Measurements from ENCODE around the gene CETP.

Gene CETP

GRCh38 chr16:56948234-56948633 is 13.5 kb upstream of the CETP start:
- DNase-seq (ENCODE audit: low spot score), result no peak
- in situ Hi-C loops (cut with MboI; ENCODE audit: low pct_unique_long_range_greater_than_20kb, low sequenced_read_pairs, unreplicated experiment), result no loop called here
- TF ChIP-seq CTCF (IDR thresholded peaks at IDR 0.05; ENCODE audit: extremely low read depth, insufficient read depth, missing control alignments), result no peak

- in situ Hi-C loops (cut with MboI; ENCODE audit: low pct_unique_long_range_greater_than_20kb, low sequenced_read_pairs, unreplicated experiment), result loop anchor here (10.0 kb wide), 1 partner anchor 85 kb away; the partner anchor contains the start of gene SLC12A3
- no peak for DNase-seq (ENCODE audit: low spot score)
Measured at GRCh38 chr16:56950051-56950450, 11.7 kb upstream of the CETP start.

GRCh38 chr16:56950455-56950854 is 11.3 kb upstream of the CETP start:
- no peak for TF ChIP-seq CTCF (IDR thresholded peaks at IDR 0.05; ENCODE audit: extremely low read depth, insufficient read depth, missing control alignments)
- in situ Hi-C loops (cut with MboI; ENCODE audit: low pct_unique_long_range_greater_than_20kb, low sequenced_read_pairs, unreplicated experiment), result loop anchor here (10.0 kb wide), 1 partner anchor 86 kb away; the partner anchor contains the start of gene SLC12A3
- no peak for DNase-seq (ENCODE audit: low spot score)

More at GRCh38 chr16:56950051-56950450, 11.7 kb upstream of the CETP start:
- TF ChIP-seq CTCF (IDR thresholded peaks at IDR 0.05; ENCODE audit: extremely low read depth, insufficient read depth, missing control alignments), result no peak

- in situ Hi-C loops (cut with MboI; ENCODE audit: low pct_unique_long_range_greater_than_20kb, low sequenced_read_pairs, unreplicated experiment), result loop anchor here (10.0 kb wide), 1 partner anchor 86 kb away; the partner anchor contains the start of gene SLC12A3
- DNase-seq (ENCODE audit: low spot score), result peak; percentile 66
Measured at GRCh38 chr16:56950881-56951771, 10.6 kb upstream of the CETP start.

GRCh38 chr16:56953006-56953405 is 8.7 kb upstream of the CETP start:
- no peak for DNase-seq (ENCODE audit: low spot score)
- in situ Hi-C loops (cut with MboI; ENCODE audit: low pct_unique_long_range_greater_than_20kb, low sequenced_read_pairs, unreplicated experiment), result loop anchor here (10.0 kb wide), 1 partner anchor 88 kb away; the partner anchor contains the start of gene SLC12A3
- no peak for TF ChIP-seq CTCF (IDR thresholded peaks at IDR 0.05; ENCODE audit: extremely low read depth, insufficient read depth, missing control alignments)

More at GRCh38 chr16:56950881-56951771, 10.6 kb upstream of the CETP start:
- peak; percentile 79 for TF ChIP-seq CTCF (IDR thresholded peaks at IDR 0.05; ENCODE audit: extremely low read depth, insufficient read depth, missing control alignments)

- no peak for DNase-seq (ENCODE audit: low spot score)
- in situ Hi-C loops (cut with MboI; ENCODE audit: low pct_unique_long_range_greater_than_20kb, low sequenced_read_pairs, unreplicated experiment), result loop anchor here (10.0 kb wide), 1 partner anchor 91 kb away; the partner anchor contains the start of gene SLC12A3
- no peak for TF ChIP-seq CTCF (IDR thresholded peaks at IDR 0.05; ENCODE audit: extremely low read depth, insufficient read depth, missing control alignments)
Measured at GRCh38 chr16:56956076-56956475, 5.7 kb upstream of the CETP start.

All from GM13977 (cell line).